Right lobe of liver (tissue), 6 donors: Measurements from ENCODE around the gene GPR52. TPM values are rescaled to one million over a fixed set of nuclear protein-coding genes. Genes with fewer than 3 reads are reported as not detected.

ENCODE experiments used
- ATAC-seq, 4 donors: fragments of 200-7000 bp; cut with Tn5 transposase; one replicate each; pipeline ENCODE4 v1.9.1; 2020; ENCODE audit warnings: mild to moderate bottlenecking in 4 of 4, moderate library complexity in 4 of 4
- DNase-seq, 3 donors: peaks; one replicate each; pipeline ENCODE4 v3.0.0-alpha.2; 2020
- H3K27ac ChIP-seq, 3 donors: fragments of 200-600 bp; one replicate each; pipeline ENCODE4 v1.8.0; 2022
- H3K27me3 ChIP-seq, 2 donors: fragments of 200-600 bp; one replicate each; pipeline ENCODE4 v1.8.0; 2022
- H3K36me3 ChIP-seq, 4 donors: fragments of 200-600 bp; sonication (generic) in 1 of 4; one replicate each; pipeline versions ENCODE4 v1.5.1 to v1.8.0; 2017 to 2022; ENCODE audit warnings: control low read depth in 1 of 4
- H3K4me1 ChIP-seq, 4 donors: fragments of 200-600 bp; sonication (generic) in 1 of 4; one replicate each; pipeline versions ENCODE4 v1.5.1 to v1.8.0; 2017 to 2022; ENCODE audit warnings: control low read depth in 1 of 4
- H3K4me3 ChIP-seq, 3 donors: fragments of 200-600 bp; one replicate each; pipeline ENCODE4 v1.8.0; 2022
- H3K9me3 ChIP-seq, 4 donors: fragments of 200-600 bp; sonication (generic) in 1 of 4; one replicate each; pipeline versions ENCODE4 v1.5.1 to v1.8.0; 2017 to 2022; ENCODE audit warnings: control low read depth in 1 of 4
- CTCF ChIP-seq, 4 donors: fragments of 200-600 bp in 3 of 4; fragments of 450-650 bp in 1 of 4; IDR thresholded peaks; one replicate each; pipeline versions ENCODE4 v1.5.1 to v1.8.0; 2016 to 2022; ENCODE audit warnings: antibody characterized with exemption in 4 of 4, mild to moderate bottlenecking in 2 of 4
- POLR2A ChIP-seq: fragments of 450-650 bp; IDR thresholded peaks from one replicate; pipeline ENCODE4 v1.6.1; 2017; ENCODE audit warnings: antibody characterized with exemption, mild to moderate bottlenecking
- WGBS: methylation state at CpG from one replicate; pipeline ENCODE4 v1.1.6; 2018; ENCODE audit warnings: low coverage, low lambda C conversion rate; ENCODE audit not compliant: insufficient coverage; ENCODE audit errors: missing lambda C conversion rate; 5-methylcytosine and 5-hydroxymethylcytosine counted together
- intact Hi-C, 2 donors: fragments of 100-400 bp; cut with DNase I; formaldehyde crosslinking; loops; one replicate each; pipeline versions ENCODE4 v1.11.2 to v1.14.1; 2022
- total RNA-seq, 6 experiments: library from RNA; depleted of rRNA in 2 of 6; stranded (reverse); fragments of >200 nt in 2 of 6; fragmentation: NEBNext Ultra II Directional in 3 of 6; extraction: Animal tissue kit (Norgen Biotek cat#: 25700) in 3 of 6; gene quantifications; one replicate each; pipeline versions ENCODE4 v1.1.0 to v1.2.4, GENCODE V29; 2016 to 2023
- donor health status: DM: no; HTN: yes; CAD: no.
- donor health status: DM: no; HTN: no; CAD: no.
- donor health status: DM: no; HTN: no; CAD: no.
- donor health status: DM: no; HTN: yes; CAD: no.
- donor health status: DM: no; HTN: yes; CAD: no.

Gene GPR52
- total RNA-seq, 6 experiments from 2014 or later: 0.68 to 3.1 (median 0.87) TPM

DNA sequence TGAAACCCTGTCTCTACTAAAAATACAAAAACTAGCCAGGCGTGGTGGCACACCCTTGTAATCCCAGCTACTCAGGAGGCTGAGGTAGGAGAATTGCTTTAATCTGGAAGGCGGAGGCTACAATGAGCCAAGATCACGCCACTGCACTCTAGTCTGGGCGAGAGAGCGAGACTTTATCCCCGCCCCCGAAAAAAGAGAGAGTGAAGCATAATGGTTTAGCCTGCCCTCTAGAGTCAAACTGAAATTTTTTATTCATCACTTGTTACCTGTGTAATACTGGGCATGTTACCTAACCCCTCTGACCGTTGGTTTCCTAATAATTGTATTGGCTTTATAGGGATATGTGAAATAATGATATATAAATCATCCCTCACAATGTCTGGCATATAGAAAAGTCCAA, 18.8 kb downstream of the GPR52 start:
- 97% methylated on average over 8 of the region's 8 CpGs for WGBS
- H3K4me1 ChIP-seq: no peaks in the 10 kb centered on the region
- no peak for ATAC-seq

GRCh38 chr1:174469052-174469451, 21.3 kb downstream of the GPR52 start:
- no peaks in the 10 kb centered on the region for H3K9me3 ChIP-seq
- intact Hi-C loops: no loop called here
- H3K36me3 ChIP-seq: no peaks in the 10 kb centered on the region
- no peak overlapping the region for H3K4me3 ChIP-seq
- TF ChIP-seq POLR2A (no peak), CTCF (IDR thresholded peaks at IDR 0.05) (no peak)
- no peaks in the 10 kb centered on the region for H3K27me3 ChIP-seq
- H3K27ac ChIP-seq: no peak overlapping the region
- 70% methylated on average over 2 of the region's 2 CpGs for WGBS
- ATAC-seq (no peak), DNase-seq (no peak)
- no peaks in the 10 kb centered on the region for H3K4me1 ChIP-seq

More for the DNA sequence above, 18.8 kb downstream of the GPR52 start:
- intact Hi-C loops: no loop called here
- no peak for DNase-seq
- no peak overlapping the region for H3K27ac ChIP-seq
- H3K9me3 ChIP-seq: no peaks in the 10 kb centered on the region
- no peaks in the 10 kb centered on the region for H3K27me3 ChIP-seq
- H3K36me3 ChIP-seq: no peaks in the 10 kb centered on the region
- no peak overlapping the region for H3K4me3 ChIP-seq
- TF ChIP-seq CTCF (IDR thresholded peaks at IDR 0.05): no peak
- TF ChIP-seq POLR2A: no peak

DNA sequence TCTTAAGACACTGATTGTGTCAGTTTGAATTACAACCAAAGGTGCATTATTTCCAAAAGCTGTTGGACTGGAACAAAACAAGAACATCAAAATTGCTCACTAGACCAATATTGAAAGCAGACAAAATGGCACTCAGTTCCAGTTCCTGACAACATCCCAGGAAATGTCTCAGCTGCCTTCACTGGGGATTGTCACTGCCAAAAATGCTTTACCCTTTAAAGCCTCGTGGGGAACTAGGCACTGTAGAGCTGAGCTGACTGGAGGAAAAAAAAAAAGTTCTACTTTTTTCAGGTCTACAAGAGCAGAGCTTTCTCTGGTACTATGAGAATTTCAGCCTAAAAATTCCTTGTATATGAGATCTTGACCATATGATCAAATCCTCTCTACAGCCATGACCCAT, 21.9 kb downstream of the GPR52 start:
- Histone ChIP-seq H3K27ac (no peak overlapping the region), H3K27me3 (no peaks in the 10 kb centered on the region), H3K4me1 (no peaks in the 10 kb centered on the region), H3K9me3 (no peaks in the 10 kb centered on the region), H3K4me3 (no peak overlapping the region), H3K36me3 (no peaks in the 10 kb centered on the region)
- intact Hi-C loops: no loop called here
- TF ChIP-seq CTCF (IDR thresholded peaks at IDR 0.05): no peak
- no peak for TF ChIP-seq POLR2A
- DNase-seq (no peak), ATAC-seq (no peak)
- 20% methylated on average over 1 of the region's 1 CpG for WGBS

DNA sequence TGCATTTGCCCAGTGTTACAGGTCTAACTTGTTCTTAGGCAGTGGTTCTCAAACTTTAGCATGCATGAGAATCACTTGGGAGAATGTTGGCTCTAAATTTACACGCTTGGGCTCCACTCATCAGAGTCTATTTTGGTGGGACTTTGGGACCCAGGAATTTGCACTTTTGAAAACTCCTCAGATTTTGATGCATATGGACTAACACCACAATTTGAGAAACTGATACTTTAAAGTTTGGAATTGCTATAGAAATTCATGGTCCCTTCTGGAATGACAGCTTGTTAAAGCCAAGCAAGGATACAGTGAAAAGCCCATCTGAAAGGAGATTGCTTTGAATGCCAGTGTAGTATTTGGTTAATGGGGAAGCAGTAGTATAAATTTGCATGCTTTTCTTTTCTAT, 31.5 kb downstream of the GPR52 start:
- intact Hi-C loops: no loop called here
- ATAC-seq (no peak), DNase-seq (no peak)
- Histone ChIP-seq H3K36me3 (no peaks in the 10 kb centered on the region), H3K4me3 (no peak overlapping the region), H3K4me1 (no peaks in the 10 kb centered on the region), H3K9me3 (no peaks in the 10 kb centered on the region), H3K27me3 (no peaks in the 10 kb centered on the region), H3K27ac (no peak overlapping the region)
- 83% methylated on average over 1 of the region's 1 CpG for WGBS
- TF ChIP-seq POLR2A: no peak
- no peak for TF ChIP-seq CTCF (IDR thresholded peaks at IDR 0.05)

GRCh38 chr1:174480324-174480723, 32.6 kb downstream of the GPR52 start:
- H3K27me3 ChIP-seq: no peaks in the 10 kb centered on the region
- DNase-seq (no peak), ATAC-seq (no peak)
- 83% methylated on average over 1 of the region's 1 CpG for WGBS
- no peaks in the 10 kb centered on the region for H3K9me3 ChIP-seq
- H3K27ac ChIP-seq: no peak overlapping the region
- no peaks in the 10 kb centered on the region for H3K36me3 ChIP-seq
- no peaks in the 10 kb centered on the region for H3K4me1 ChIP-seq
- TF ChIP-seq CTCF (IDR thresholded peaks at IDR 0.05) (no peak), POLR2A (no peak)
- intact Hi-C loops: no loop called here
- H3K4me3 ChIP-seq: no peak overlapping the region
